ENCODE results near the gene HNF4A. TPM values are rescaled to one million over a fixed set of nuclear protein-coding genes. Genes with fewer than 3 reads are reported as not detected.

Gene HNF4A
- total RNA-seq = under 1 TPM in 3 of 5 donors, not detected in 2; 0.16 to 0.35 (median 0.32) TPM
- total RNA-seq (2013) = 0.04 TPM
- total RNA-seq = 0 to 0.17 (median 0) reads per million in 29 experiments

- no peak for ATAC-seq (replicated peaks in 1 of 4)
- CTCF ChIA-PET = no interaction called here
- H3K4me1 ChIP-seq (ENCODE audit: control insufficient read depth in 1 of 2, extremely low read depth in 1 of 2, insufficient read depth in 2 of 2, low read length in 2 of 2) = no peaks in the 10 kb centered on the region
Observed at GRCh38 chr20:44355498-44356352, at the start of gene HNF4A. Gene HNF4A, plus strand, starts transcription at chr20:44355699. Its CDS starts 106 bp downstream, at chr20:44355805.

GRCh38 chr20:44306927-44307326, 48.6 kb upstream of the HNF4A start:
- no peaks in the 10 kb centered on the region for H3K27me3 Mint-ChIP-seq
- Histone ChIP-seq H3K4me3 (ENCODE audit: control insufficient read depth in 1 of 2, extremely low read depth in 1 of 2, low read length in 1 of 2) (no peak overlapping the region), H3K27ac (ENCODE audit: low read length) (no peak overlapping the region), H3K27me3 (replicated peaks in 1 of 2; ENCODE audit: control insufficient read depth in 2 of 2, extremely low read depth in 1 of 2, insufficient read depth in 2 of 2, low read length in 1 of 2) (no peaks in the 10 kb centered on the region), H3K9me3 (no peaks in the 10 kb centered on the region), H3K4me1 (ENCODE audit: control insufficient read depth in 1 of 2, extremely low read depth in 1 of 2, insufficient read depth in 2 of 2, low read length in 2 of 2) (peaks cover 7 to 23% of the 10 kb centered on the region in 2 experiments), H3K36me3 (ENCODE audit: control insufficient read depth in 2 of 2, extremely low read depth in 1 of 2, insufficient read depth in 1 of 2, low read length in 1 of 2) (peaks cover 7% of the 10 kb centered on the region in 2 donors)
- H3K36me3 Mint-ChIP-seq = peaks cover 21% of the 10 kb centered on the region
- ChIA-PET POLR2A (interaction anchor here in 1 of 2 donors (0.7 kb wide), 1 partner anchor 83 kb away, joined by 3 read pairs; no protein-coding TSS in a partner anchor), CTCF (interaction anchor here (0.5 to 9.4 kb wide), 5 partner anchors 17 to 382 kb away, joined by 3 to 246 read pairs (median 5); no protein-coding TSS in a partner anchor)
- no peak for ATAC-seq (replicated peaks in 1 of 4)
- no peak for DNase-seq
- no peaks in the 10 kb centered on the region for H3K9me3 Mint-ChIP-seq
- peak overlapping the region in 1 of 3 donors; percentile 57 for H3K4me3 Mint-ChIP-seq
- H3K27ac Mint-ChIP-seq = no peak overlapping the region
- peaks cover 24 to 34% (median 30%) of the 10 kb centered on the region in 3 donors for H3K4me1 Mint-ChIP-seq
- WGBS (ENCODE audit: insufficient coverage) = 90% methylated on average over 7 of the region's 9 CpGs

More at GRCh38 chr20:44355498-44356352, at the start of gene HNF4A:
- Histone ChIP-seq H3K9me3 (no peaks in the 10 kb centered on the region), H3K4me3 (ENCODE audit: control insufficient read depth in 1 of 2, extremely low read depth in 1 of 2, low read length in 1 of 2) (no peak within 1 kb of the TSS), H3K36me3 (ENCODE audit: control insufficient read depth in 2 of 2, extremely low read depth in 1 of 2, insufficient read depth in 1 of 2, low read length in 1 of 2) (no peaks in the 10 kb centered on the region), H3K27ac (ENCODE audit: low read length) (no peak within 1 kb of the TSS), H3K27me3 (replicated peaks in 1 of 2; ENCODE audit: control insufficient read depth in 2 of 2, extremely low read depth in 1 of 2, insufficient read depth in 2 of 2, low read length in 1 of 2) (peaks cover 2 to 18% of the 10 kb centered on the region in 2 experiments)
- no peaks in the 10 kb centered on the region for H3K9me3 Mint-ChIP-seq
- no peak for DNase-seq
- no peaks in the 10 kb centered on the region for H3K36me3 Mint-ChIP-seq
- POLR2A ChIA-PET = no interaction called here
- H3K27ac Mint-ChIP-seq = no peak within 1 kb of the TSS
- peaks cover 3 to 20% of the 10 kb centered on the region in 2 donors for H3K27me3 Mint-ChIP-seq
- no peak within 1 kb of the TSS for H3K4me3 Mint-ChIP-seq
- 85% methylated on average over 32 of the region's 40 CpGs for WGBS (ENCODE audit: insufficient coverage)
- H3K4me1 Mint-ChIP-seq = no peaks in the 10 kb centered on the region

GRCh38 chr20:44309763-44310663, 45.5 kb upstream of the HNF4A start:
- Histone ChIP-seq H3K4me1 (ENCODE audit: control insufficient read depth in 1 of 2, extremely low read depth in 1 of 2, insufficient read depth in 2 of 2, low read length in 2 of 2) (peaks cover 7 to 23% of the 10 kb centered on the region in 2 experiments), H3K36me3 (ENCODE audit: control insufficient read depth in 2 of 2, extremely low read depth in 1 of 2, insufficient read depth in 1 of 2, low read length in 1 of 2) (peaks cover 7% of the 10 kb centered on the region in 2 donors), H3K4me3 (ENCODE audit: control insufficient read depth in 1 of 2, extremely low read depth in 1 of 2, low read length in 1 of 2) (peak overlapping the region; percentile 68 to 95), H3K9me3 (no peaks in the 10 kb centered on the region), H3K27me3 (replicated peaks in 1 of 2; ENCODE audit: control insufficient read depth in 2 of 2, extremely low read depth in 1 of 2, insufficient read depth in 2 of 2, low read length in 1 of 2) (peaks cover 0 to 3% of the 10 kb centered on the region in 2 experiments), H3K27ac (ENCODE audit: low read length) (no peak overlapping the region)
- Mint-ChIP-seq H3K27me3 (no peaks in the 10 kb centered on the region), H3K9me3 (no peaks in the 10 kb centered on the region), H3K36me3 (peaks cover 7% of the 10 kb centered on the region), H3K4me3 (peak overlapping the region; percentile 86 to 92 (median 91)), H3K4me1 (peaks cover 20 to 30% (median 24%) of the 10 kb centered on the region in 3 donors), H3K27ac (peak overlapping the region; percentile 4 to 66)
- 18% methylated on average over 9 of the region's 17 CpGs for WGBS (ENCODE audit: insufficient coverage)
- ChIA-PET POLR2A (interaction anchor here (0.5 to 1.2 kb wide), 4 partner anchors 80 to 98 kb away, joined by 3 to 5 read pairs (median 4); no protein-coding TSS in a partner anchor), CTCF (interaction anchor here (1.0 to 9.4 kb wide), 5 partner anchors 93 to 120 kb away, joined by 3 to 246 read pairs (median 13); no protein-coding TSS in a partner anchor)
- ATAC-seq (replicated peaks in 1 of 4) (no peak), DNase-seq (peak in 2 of 35 experiments; percentile 5 to 16)

GRCh38 chr20:44310664-44311639, 44.5 kb upstream of the HNF4A start, which contains the start of gene FITM2:
Gene FITM2, minus strand, starts transcription at chr20:44311202. Its CDS starts 54 bp downstream, at chr20:44311148.
- DNase-seq (peak; percentile 93 to 99 (median 96)), ATAC-seq (replicated peaks in 1 of 4) (peak; percentile 92 to 98 (median 95))
- Mint-ChIP-seq H3K27ac (peak within 1 kb of the TSS; percentile 83 to 87), H3K27me3 (no peaks in the 10 kb centered on the region), H3K9me3 (no peaks in the 10 kb centered on the region), H3K4me1 (peaks cover 20 to 29% (median 24%) of the 10 kb centered on the region in 3 donors), H3K4me3 (peak within 1 kb of the TSS; percentile 86 to 92 (median 91)), H3K36me3 (peaks cover 7% of the 10 kb centered on the region)
- Histone ChIP-seq H3K4me1 (ENCODE audit: control insufficient read depth in 1 of 2, extremely low read depth in 1 of 2, insufficient read depth in 2 of 2, low read length in 2 of 2) (peaks cover 7 to 23% of the 10 kb centered on the region in 2 experiments), H3K4me3 (ENCODE audit: control insufficient read depth in 1 of 2, extremely low read depth in 1 of 2, low read length in 1 of 2) (peak within 1 kb of the TSS; percentile 68 to 95), H3K27me3 (replicated peaks in 1 of 2; ENCODE audit: control insufficient read depth in 2 of 2, extremely low read depth in 1 of 2, insufficient read depth in 2 of 2, low read length in 1 of 2) (peaks cover 0 to 3% of the 10 kb centered on the region in 2 experiments), H3K9me3 (no peaks in the 10 kb centered on the region), H3K36me3 (ENCODE audit: control insufficient read depth in 2 of 2, extremely low read depth in 1 of 2, insufficient read depth in 1 of 2, low read length in 1 of 2) (peaks cover 6 to 7% of the 10 kb centered on the region in 2 donors), H3K27ac (ENCODE audit: low read length) (peak within 1 kb of the TSS; percentile 5)
- ChIA-PET POLR2A (interaction anchor here (0.6 to 1.3 kb wide), 8 partner anchors 9 to 854 kb away, joined by 3 to 7 read pairs (median 4); partner anchors contain the start of gene SRSF6 (in 1 of the 2)), CTCF (interaction anchor here (0.6 to 9.4 kb wide), 14 partner anchors 9 to 730 kb away, joined by 3 to 246 read pairs (median 4); no protein-coding TSS in a partner anchor)
- under 1% methylated on average over 56 of the region's 70 CpGs for WGBS (ENCODE audit: insufficient coverage)

DNA sequence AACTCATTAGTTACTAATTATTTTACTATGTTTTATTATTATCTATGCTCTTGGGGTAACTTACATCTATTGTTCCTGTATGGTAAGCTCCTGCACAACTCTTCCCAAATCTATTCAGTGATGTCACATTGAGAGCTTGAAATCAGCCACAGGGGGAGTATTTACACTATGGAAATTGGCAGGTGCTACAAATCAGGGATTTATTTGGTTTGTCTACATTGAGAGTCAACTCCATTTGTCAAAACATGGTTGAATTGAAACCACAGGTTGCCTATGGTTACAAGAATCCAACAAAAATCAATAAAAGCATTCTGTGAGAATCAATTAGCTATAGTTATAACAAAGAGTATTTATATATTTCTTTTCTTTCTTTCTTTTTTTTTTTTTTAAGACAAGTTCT, 40.6 kb upstream of the HNF4A start:
- no peaks in the 10 kb centered on the region for H3K9me3 Mint-ChIP-seq
- H3K27ac ChIP-seq (ENCODE audit: low read length) = no peak overlapping the region
- H3K9me3 ChIP-seq = no peaks in the 10 kb centered on the region
- DNase-seq (no peak), ATAC-seq (replicated peaks in 1 of 4) (no peak)
- peaks cover 11 to 15% (median 13%) of the 10 kb centered on the region in 3 donors for H3K4me1 Mint-ChIP-seq
- peaks cover 4 to 15% of the 10 kb centered on the region in 2 experiments for H3K4me1 ChIP-seq (ENCODE audit: control insufficient read depth in 1 of 2, extremely low read depth in 1 of 2, insufficient read depth in 2 of 2, low read length in 2 of 2)
- no peak overlapping the region for H3K27ac Mint-ChIP-seq
- peaks cover 0 to 11% of the 10 kb centered on the region in 2 experiments for H3K27me3 ChIP-seq (replicated peaks in 1 of 2; ENCODE audit: control insufficient read depth in 2 of 2, extremely low read depth in 1 of 2, insufficient read depth in 2 of 2, low read length in 1 of 2)
- no peaks in the 10 kb centered on the region for H3K36me3 ChIP-seq (ENCODE audit: control insufficient read depth in 2 of 2, extremely low read depth in 1 of 2, insufficient read depth in 1 of 2, low read length in 1 of 2)
- H3K27me3 Mint-ChIP-seq = peaks cover 0 to 4% of the 10 kb centered on the region in 2 donors
- H3K4me3 Mint-ChIP-seq = no peak overlapping the region
- no peak overlapping the region for H3K4me3 ChIP-seq (ENCODE audit: control insufficient read depth in 1 of 2, extremely low read depth in 1 of 2, low read length in 1 of 2)
- POLR2A ChIA-PET = interaction anchor here in 1 of 2 donors (0.6 to 0.7 kb wide), 2 partner anchors 99 to 582 kb away, joined by 3 read pairs; no protein-coding TSS in a partner anchor
- CTCF ChIA-PET = interaction anchor here (0.5 to 9.4 kb wide), 6 partner anchors 13 to 265 kb away, joined by 3 to 246 read pairs (median 4); no protein-coding TSS in a partner anchor
- H3K36me3 Mint-ChIP-seq = no peaks in the 10 kb centered on the region
